Body of pancreas (tissue), 4 donors: Measurements from ENCODE around the gene C17orf58. TPM values are rescaled to one million over a fixed set of nuclear protein-coding genes. Genes with fewer than 3 reads are reported as not detected.
A peak's percentile ranks its signal among the peaks of the same experiment; 100 is the strongest.

Source experiments
- ATAC-seq: fragments of 150-250 bp; one replicate; pipeline ENCODE4 v1.9.1; 2016
- DNase-seq, 4 donors: peaks; one replicate each; pipeline ENCODE4 v3.0.0-alpha.2; 2019
- H3K27ac ChIP-seq, 4 donors: fragments of 200-600 bp; sonication (generic); 1 replicate in 3 of 4; 2 replicates in 1 of 4; pipeline versions ENCODE4 v1.5.1 to v1.6.1; 2016 to 2019; ENCODE audit warnings: mild to moderate bottlenecking in 1 of 4, mixed read lengths in 1 of 4, moderate library complexity in 1 of 4
- H3K27me3 ChIP-seq, 2 donors: fragments of 200-600 bp; sonication (generic); one replicate each; pipeline ENCODE4 v1.6.0; 2016; ENCODE audit warnings: mild to moderate bottlenecking in 1 of 2
- H3K36me3 ChIP-seq, 2 donors: fragments of 200-600 bp; sonication (generic); replicated peaks in 1 of 2; 2 replicates each; pipeline ENCODE4 v1.5.1; 2016; ENCODE audit warnings: low read depth in 2 of 2; ENCODE audit not compliant: insufficient read depth in 1 of 2
- H3K4me1 ChIP-seq: fragments of 200-600 bp; sonication (generic); one replicate; pipeline ENCODE4 v1.6.0; 2016
- H3K4me3 ChIP-seq, 2 donors: fragments of 200-600 bp; sonication (generic); 1 replicate in 1 of 2; 2 replicates in 1 of 2; pipeline ENCODE4 v1.5.1; 2016 to 2019
- H3K9me3 ChIP-seq, 3 donors: fragments of 200-600 bp; sonication (generic); 1 replicate in 2 of 3; 2 replicates in 1 of 3; pipeline ENCODE4 v1.5.1; 2016
- CTCF ChIP-seq, 7 experiments: fragments of 450-650 bp in 4 of 7; fragments of 200-600 bp in 3 of 7; sonication (generic) in 3 of 7; IDR thresholded peaks; one replicate each; pipeline ENCODE4 v1.5.1; 2016 to 2019; ENCODE audit warnings: antibody characterized with exemption in 7 of 7
- POLR2A ChIP-seq, 3 donors: fragments of 450-650 bp; IDR thresholded peaks; one replicate each; pipeline ENCODE4 v1.6.1; 2016; ENCODE audit warnings: antibody characterized with exemption in 3 of 3, mild to moderate bottlenecking in 2 of 3
- WGBS, 2 donors: methylation state at CpG; one replicate each; pipeline ENCODE4 v1.1.5; 2017; 5-methylcytosine and 5-hydroxymethylcytosine counted together
- intact Hi-C: fragments of 100-400 bp; cut with DNase I; formaldehyde crosslinking; loops from one replicate; pipeline ENCODE4 v1.15.1; 2023
- total RNA-seq, 2 donors: library from RNA; depleted of rRNA; stranded (reverse); fragments of >200 nt; gene quantifications; one replicate each; pipeline ENCODE4 v1.1.0, GENCODE V29; 2016

The C17orf58 gene
- total RNA-seq, 2 donors from 2014 or later = 6.0 to 6.3 TPM

- H3K4me3 ChIP-seq = no peak overlapping the region
- H3K9me3 ChIP-seq = no peaks in the 10 kb centered on the region
- DNase-seq (no peak), ATAC-seq (no peak)
- 75 to 83% methylated on average over 10 to 11 of the region's 11 CpGs for whole genome bisulfite sequencing, 2 donors
- no peak overlapping the region for H3K27ac ChIP-seq
- H3K4me1 ChIP-seq = peaks cover 4% of the 10 kb centered on the region
- H3K36me3 ChIP-seq = no peaks in the 10 kb centered on the region
- no peaks in the 10 kb centered on the region for H3K27me3 ChIP-seq
- TF ChIP-seq CTCF (IDR thresholded peaks at IDR 0.05) (no peak), POLR2A (IDR thresholded peaks at IDR 0.05) (no peak)
- intact Hi-C loops = no loop called here
Measured at GRCh38 chr17:68015081-68015723, 18.9 kb upstream of the C17orf58 start.

- Histone ChIP-seq H3K4me3 (no peak overlapping the region), H3K9me3 (no peaks in the 10 kb centered on the region), H3K27ac (no peak overlapping the region), H3K27me3 (no peaks in the 10 kb centered on the region), H3K4me1 (no peaks in the 10 kb centered on the region), H3K36me3 (no peaks in the 10 kb centered on the region)
- ATAC-seq = no peak
- intact Hi-C loops = no loop called here
- DNase-seq = no peak
- no peak for TF ChIP-seq CTCF (IDR thresholded peaks at IDR 0.05)
- TF ChIP-seq POLR2A (IDR thresholded peaks at IDR 0.05) = no peak
Measured at GRCh38 chr17:68013385-68013784, 17.1 kb upstream of the C17orf58 start.

- Histone ChIP-seq H3K27me3 (no peaks in the 10 kb centered on the region), H3K4me1 (no peaks in the 10 kb centered on the region), H3K36me3 (no peaks in the 10 kb centered on the region), H3K4me3 (no peak overlapping the region), H3K9me3 (no peaks in the 10 kb centered on the region), H3K27ac (no peak overlapping the region)
- intact Hi-C loops = no loop called here
- 36 to 61% methylated on average over 12 to 20 of the region's 20 CpGs for WGBS, 2 donors
- ATAC-seq (peak; percentile 71), DNase-seq (peak; percentile 40 to 61 (median 53))
- peak; percentile 21 to 83 (median 53) for TF ChIP-seq CTCF (IDR thresholded peaks at IDR 0.05)
- TF ChIP-seq POLR2A (IDR thresholded peaks at IDR 0.05) = no peak
Measured at GRCh38 chr17:68011199-68011665, 15.0 kb upstream of the C17orf58 start.

GRCh38 chr17:68006797-68007196 is 10.5 kb upstream of the C17orf58 start:
- ATAC-seq (no peak), DNase-seq (no peak)
- 76 to 80% methylated on average over 1 to 6 of the region's 6 CpGs for WGBS, 2 donors
- H3K4me1 ChIP-seq = no peaks in the 10 kb centered on the region
- H3K27me3 ChIP-seq = no peaks in the 10 kb centered on the region
- TF ChIP-seq CTCF (IDR thresholded peaks at IDR 0.05) (no peak), POLR2A (IDR thresholded peaks at IDR 0.05) (no peak)
- H3K27ac ChIP-seq = no peak overlapping the region
- no peaks in the 10 kb centered on the region for H3K9me3 ChIP-seq
- no peak overlapping the region for H3K4me3 ChIP-seq
- no peaks in the 10 kb centered on the region for H3K36me3 ChIP-seq
- intact Hi-C loops = no loop called here

GRCh38 chr17:68004201-68004600 is 7.9 kb upstream of the C17orf58 start:
- intact Hi-C loops = no loop called here
- ATAC-seq (no peak), DNase-seq (no peak)
- no peak overlapping the region for H3K27ac ChIP-seq
- no peaks in the 10 kb centered on the region for H3K4me1 ChIP-seq
- H3K27me3 ChIP-seq = no peaks in the 10 kb centered on the region
- no peaks in the 10 kb centered on the region for H3K9me3 ChIP-seq
- 73 to 86% methylated on average over 3 of the region's 3 CpGs for WGBS, 2 donors
- no peaks in the 10 kb centered on the region for H3K36me3 ChIP-seq
- H3K4me3 ChIP-seq = no peak overlapping the region
- TF ChIP-seq POLR2A (IDR thresholded peaks at IDR 0.05) (no peak), CTCF (IDR thresholded peaks at IDR 0.05) (no peak)
